Left ventricle myocardium inferior (tissue), 1 donor: ENCODE results near the gene PTBP1. TPM values are rescaled to one million over a fixed set of nuclear protein-coding genes. Genes with fewer than 3 reads are reported as not detected.
"Not testable (repeated sequence)": the region's sequence is repeated elsewhere in the genome, so short reads cannot be mapped to it uniquely, and the experiment has no call there.

Experiments used
- DNase-seq: peaks from one replicate; pipeline ENCODE4 v3.0.0-alpha.2; 2020
- H3K27ac ChIP-seq: fragments of 200-600 bp; replicated peaks from 2 replicates; pipeline ENCODE4 v1.8.0; 2021
- H3K27me3 ChIP-seq: fragments of 200-600 bp; 2 replicates; pipeline ENCODE4 v1.8.0; 2021; ENCODE audit warnings: low read depth
- H3K36me3 ChIP-seq: fragments of 200-600 bp; 2 replicates; pipeline ENCODE4 v1.8.0; 2021
- H3K4me1 ChIP-seq: fragments of 200-600 bp; 2 replicates; pipeline ENCODE4 v1.8.0; 2021
- H3K4me3 ChIP-seq: fragments of 200-600 bp; 2 replicates; pipeline ENCODE4 v1.8.0; 2021; ENCODE audit warnings: mild to moderate bottlenecking, moderate library complexity
- H3K9me3 ChIP-seq: fragments of 200-600 bp; replicated peaks from 2 replicates; pipeline ENCODE4 v1.8.0; 2021
- intact Hi-C: fragments of 100-400 bp; cut with micrococcal nuclease; formaldehyde crosslinking; loops from one replicate; pipeline ENCODE4 v1.11.0; 2022
- total RNA-seq: library from RNA; stranded (reverse); fragmentation: NEBNext Ultra II Directional; extraction: Animal tissue kit (Norgen Biotek cat#: 25700); gene quantifications from one replicate; pipeline ENCODE4 v1.2.1, GENCODE V29; 2021
- TF ChIP-seq, protein P1 (sequence below): fragments of 200-600 bp; IDR thresholded peaks from 2 replicates; pipeline ENCODE4 v1.8.0; 2021; ENCODE audit warnings: antibody characterized with exemption, mild to moderate bottlenecking, borderline replicate concordance
- donor health status: DM: no; HTN: yes; CAD: no; lungs with severe emphysema.

Gene PTBP1
- total RNA-seq, 1 donor from 2014 or later, result 55.6 TPM

DNA sequence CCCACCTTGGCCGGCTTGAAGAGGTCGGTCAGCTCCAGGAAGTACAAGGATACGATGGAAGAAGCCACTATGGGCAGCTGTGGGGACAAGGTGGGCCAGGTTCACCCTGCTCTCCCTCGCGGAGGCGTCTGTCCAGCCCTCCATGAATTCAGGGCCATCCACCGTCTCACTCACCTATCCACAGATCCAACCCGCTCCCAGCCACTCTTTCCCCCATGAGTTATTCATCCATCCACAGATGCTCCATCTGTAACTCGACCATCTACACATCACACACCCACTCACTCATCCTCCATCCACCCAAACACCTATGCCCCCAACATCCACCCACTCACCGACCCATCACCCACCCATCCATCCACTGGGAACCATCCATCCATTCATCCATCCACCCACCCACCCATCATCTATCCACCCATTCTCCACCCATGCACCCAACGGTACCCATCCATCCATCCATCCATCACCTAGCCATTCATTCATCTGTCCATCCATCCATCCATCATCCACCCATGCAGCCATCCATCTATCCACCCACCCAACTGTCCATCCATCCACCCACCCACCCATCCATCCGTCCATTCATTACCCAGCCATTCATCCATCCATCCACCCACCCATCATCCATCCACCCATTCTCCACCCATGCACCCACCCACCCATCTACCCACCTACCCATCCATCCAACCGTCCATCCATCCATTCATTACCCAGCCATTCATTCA, 18.7 kb downstream of the PTBP1 start:
- H3K27me3 ChIP-seq, result no peaks in the 10 kb centered on the region
- no peaks in the 10 kb centered on the region for H3K9me3 ChIP-seq
- no peaks in the 10 kb centered on the region for H3K4me1 ChIP-seq
- H3K4me3 ChIP-seq, result no peak overlapping the region
- TF ChIP-seq, protein P1, sequence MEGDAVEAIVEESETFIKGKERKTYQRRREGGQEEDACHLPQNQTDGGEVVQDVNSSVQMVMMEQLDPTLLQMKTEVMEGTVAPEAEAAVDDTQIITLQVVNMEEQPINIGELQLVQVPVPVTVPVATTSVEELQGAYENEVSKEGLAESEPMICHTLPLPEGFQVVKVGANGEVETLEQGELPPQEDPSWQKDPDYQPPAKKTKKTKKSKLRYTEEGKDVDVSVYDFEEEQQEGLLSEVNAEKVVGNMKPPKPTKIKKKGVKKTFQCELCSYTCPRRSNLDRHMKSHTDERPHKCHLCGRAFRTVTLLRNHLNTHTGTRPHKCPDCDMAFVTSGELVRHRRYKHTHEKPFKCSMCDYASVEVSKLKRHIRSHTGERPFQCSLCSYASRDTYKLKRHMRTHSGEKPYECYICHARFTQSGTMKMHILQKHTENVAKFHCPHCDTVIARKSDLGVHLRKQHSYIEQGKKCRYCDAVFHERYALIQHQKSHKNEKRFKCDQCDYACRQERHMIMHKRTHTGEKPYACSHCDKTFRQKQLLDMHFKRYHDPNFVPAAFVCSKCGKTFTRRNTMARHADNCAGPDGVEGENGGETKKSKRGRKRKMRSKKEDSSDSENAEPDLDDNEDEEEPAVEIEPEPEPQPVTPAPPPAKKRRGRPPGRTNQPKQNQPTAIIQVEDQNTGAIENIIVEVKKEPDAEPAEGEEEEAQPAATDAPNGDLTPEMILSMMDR, result no peak
- no peak for DNase-seq
- intact Hi-C loops, result no loop called here
- no peak overlapping the region for H3K27ac ChIP-seq
- H3K36me3 ChIP-seq, result peaks cover 23% of the 10 kb centered on the region

- intact Hi-C loops, result no loop called here
- Histone ChIP-seq H3K27ac (no peak overlapping the region), H3K4me1 (peaks cover 4% of the 10 kb centered on the region), H3K27me3 (peaks cover 5% of the 10 kb centered on the region), H3K9me3 (no peaks in the 10 kb centered on the region), H3K36me3 (peaks cover 18% of the 10 kb centered on the region), H3K4me3 (no peak overlapping the region)
- no peak for DNase-seq
- TF ChIP-seq, protein P1, result no peak
Observed at GRCh38 chr19:816500-816857, 19.2 kb downstream of the PTBP1 start.

DNA sequence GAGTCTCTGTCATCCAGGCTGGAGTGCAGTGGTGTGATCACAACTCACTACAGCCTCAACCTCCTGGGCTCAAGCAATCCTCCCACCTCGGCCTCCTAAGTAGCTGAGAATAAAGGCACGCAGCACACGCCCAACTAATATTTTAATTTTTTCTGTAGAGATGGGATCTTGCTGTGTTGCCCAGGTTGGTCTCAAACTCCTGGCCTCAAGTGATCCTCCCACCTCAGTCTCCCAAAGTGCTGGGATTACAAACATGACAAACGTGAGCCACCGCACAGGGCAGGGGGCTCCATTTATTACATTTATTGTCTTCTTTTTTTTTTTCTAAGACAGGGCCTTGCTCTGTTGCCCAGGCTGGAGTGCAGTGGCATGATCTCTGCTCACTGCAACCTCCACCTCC, 23.0 kb downstream of the PTBP1 start:
- DNase-seq, intact Hi-C loops: not testable (repeated sequence)
- H3K4me1 ChIP-seq, result peaks cover 15% of the 10 kb centered on the region

GRCh38 chr19:821231-821824, 24.1 kb downstream of the PTBP1 start:
- peaks cover 15% of the 10 kb centered on the region for H3K4me1 ChIP-seq
- no peak for DNase-seq
- intact Hi-C loops, result no loop called here
- peaks cover 36% of the 10 kb centered on the region for H3K27me3 ChIP-seq
- TF ChIP-seq, protein P1, result no peak
- no peak overlapping the region for H3K27ac ChIP-seq
- no peaks in the 10 kb centered on the region for H3K9me3 ChIP-seq
- H3K36me3 ChIP-seq, result no peaks in the 10 kb centered on the region
- peak overlapping the region; percentile 63 for H3K4me3 ChIP-seq

More for the DNA sequence above, 23.0 kb downstream of the PTBP1 start:
- not testable (repeated sequence) for H3K4me3 ChIP-seq, H3K36me3 ChIP-seq, H3K9me3 ChIP-seq, H3K27ac ChIP-seq
- peaks cover 34% of the 10 kb centered on the region for H3K27me3 ChIP-seq

- peak within 1 kb of the TSS; percentile 63 for H3K4me3 ChIP-seq
- H3K4me1 ChIP-seq, result peaks cover 15% of the 10 kb centered on the region
- peaks cover 36% of the 10 kb centered on the region for H3K27me3 ChIP-seq
- no peak within 1 kb of the TSS for H3K27ac ChIP-seq
- no peaks in the 10 kb centered on the region for H3K36me3 ChIP-seq
- TF ChIP-seq, protein P1, result no peak
- no peaks in the 10 kb centered on the region for H3K9me3 ChIP-seq
- no peak for DNase-seq
- intact Hi-C loops, result no loop called here
Observed at GRCh38 chr19:821825-822503, 24.7 kb downstream of the PTBP1 start, which contains the start of gene PLPPR3. PLPPR3 (minus strand) TSS chr19:821955; CDS start chr19:821559, 396 bp downstream.
